Activated effector memory CD4-positive, alpha-beta T cell treated with Interleukin-2 at 50 U/mL for 16 hours (primary cell): ENCODE data around the gene WDR86.

Experiments
- DNase-seq: peaks from one replicate; pipeline ENCODE4 v3.0.0-alpha.2; 2020

WDR86 gene

GRCh38 chr7:151345576-151346469 is 64.0 kb downstream of the WDR86 start:
- no peak for DNase-seq

- DNase-seq: no peak
These were observed 66.3 kb downstream of the WDR86 start for GRCh38 chr7:151343516-151343915.

DNA sequence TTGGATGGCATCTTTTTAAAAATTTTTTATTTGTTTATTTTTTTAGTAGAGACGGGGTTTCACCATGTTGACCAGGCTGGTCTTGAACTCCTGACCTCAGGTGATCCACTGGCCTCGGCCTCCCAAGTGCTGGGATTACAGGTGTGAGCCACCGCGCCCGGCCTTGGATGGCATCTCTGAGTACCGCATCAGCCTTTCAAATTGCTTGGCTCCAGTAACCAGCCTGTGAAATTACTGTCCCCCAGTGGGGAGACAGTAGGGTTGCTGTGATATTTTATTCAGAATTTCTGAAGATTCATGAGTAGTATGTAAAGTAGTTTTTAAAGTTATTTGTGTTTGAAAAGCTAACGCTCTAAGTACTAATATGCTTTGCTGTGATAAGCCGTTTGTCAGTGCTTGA is 67.0 kb downstream of the WDR86 start:
- no peak for DNase-seq

DNA sequence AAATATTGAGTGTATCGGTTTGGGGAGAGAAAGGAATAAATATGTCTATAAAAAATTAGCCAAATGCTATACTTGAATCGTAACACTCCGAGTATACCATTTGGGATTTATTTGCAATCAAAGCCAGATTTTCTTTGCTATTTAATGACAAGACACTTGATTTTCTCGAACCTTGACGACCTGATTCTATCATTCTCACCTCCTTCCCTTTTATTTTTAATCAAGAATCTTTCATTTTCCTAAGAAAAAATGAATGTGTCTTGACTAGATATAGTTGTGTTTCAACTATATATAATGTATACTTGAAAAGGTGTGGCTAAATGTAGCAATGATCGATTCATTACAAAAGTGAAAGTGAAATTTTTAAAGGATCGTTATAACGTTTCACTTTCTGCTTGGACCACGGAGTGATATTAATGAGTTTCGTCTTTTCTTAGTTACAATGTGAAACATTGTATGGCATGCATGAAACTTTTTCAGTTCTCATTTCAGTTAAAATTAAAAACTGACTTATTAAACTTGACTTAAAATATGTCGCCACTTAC is 67.7 kb downstream of the WDR86 start:
- no peak for DNase-seq

- DNase-seq: peak; percentile 89
These were observed 68.3 kb downstream of the WDR86 start, which contains the start of gene NUB1 for GRCh38 chr7:151341357-151342101. NUB1 (plus strand) TSS chr7:151341812; CDS start chr7:151345350, 3,538 bp downstream.

GRCh38 chr7:151340794-151341356 is 69.0 kb downstream of the WDR86 start:
- DNase-seq: no peak

DNA sequence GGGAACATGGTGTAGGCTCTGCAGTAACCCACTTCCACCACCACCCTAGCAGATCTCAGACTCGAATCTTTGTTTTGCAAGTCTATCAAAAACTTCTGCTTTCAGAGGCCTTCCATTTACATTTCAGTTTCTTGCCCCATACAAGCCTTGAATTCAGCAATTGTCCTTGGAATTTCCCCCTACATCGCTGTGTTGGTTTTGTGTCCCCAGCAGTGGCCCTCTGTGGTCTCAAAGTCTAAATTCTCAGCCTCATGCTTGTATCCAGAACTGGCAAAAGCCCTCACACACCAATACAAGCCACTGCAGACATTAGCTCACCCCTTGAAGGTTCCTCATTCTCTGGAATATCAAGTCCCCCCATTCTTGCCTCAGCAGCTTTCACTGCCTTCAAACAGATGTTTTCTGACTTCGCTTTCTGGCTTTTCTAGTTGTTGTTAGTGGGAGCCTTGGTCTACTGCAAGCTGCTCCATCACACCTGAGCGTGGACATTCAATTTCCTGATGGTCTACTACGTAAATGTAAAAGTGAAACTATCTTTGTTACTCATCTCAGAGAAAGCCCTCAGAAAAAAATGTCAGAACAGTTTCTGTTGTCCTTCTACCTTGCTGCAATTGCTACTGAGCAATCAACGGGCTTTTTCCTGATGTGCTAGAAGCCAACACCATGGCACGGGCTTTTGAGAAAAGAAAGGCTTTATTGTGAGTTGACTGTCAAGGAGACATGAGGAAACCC is 70.0 kb downstream of the WDR86 start:
- no peak for DNase-seq

DNA sequence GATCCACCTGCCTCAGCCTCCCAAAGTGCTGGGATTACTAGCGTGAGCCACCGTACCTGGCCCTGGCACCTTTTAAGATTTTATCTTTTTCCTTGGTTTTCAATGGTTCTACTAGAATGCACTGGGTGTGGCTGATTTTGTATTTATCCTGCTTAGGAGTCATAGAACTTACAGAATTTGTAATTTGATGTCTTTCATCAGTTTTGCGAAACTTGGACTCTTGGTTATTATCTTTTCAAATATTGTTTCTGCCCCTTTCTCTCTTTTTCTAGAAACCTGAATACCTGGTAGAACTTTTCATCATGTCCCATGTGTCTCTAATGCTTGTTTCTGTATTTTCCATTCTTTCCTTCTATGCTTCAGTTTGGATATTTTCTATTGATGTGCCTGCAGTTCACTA is 71.0 kb downstream of the WDR86 start:
- no peak for DNase-seq

- DNase-seq: no peak
These were observed 72.5 kb downstream of the WDR86 start for GRCh38 chr7:151337346-151337745.

GRCh38 chr7:151336027-151336708 is 73.7 kb downstream of the WDR86 start:
- no peak for DNase-seq

DNA sequence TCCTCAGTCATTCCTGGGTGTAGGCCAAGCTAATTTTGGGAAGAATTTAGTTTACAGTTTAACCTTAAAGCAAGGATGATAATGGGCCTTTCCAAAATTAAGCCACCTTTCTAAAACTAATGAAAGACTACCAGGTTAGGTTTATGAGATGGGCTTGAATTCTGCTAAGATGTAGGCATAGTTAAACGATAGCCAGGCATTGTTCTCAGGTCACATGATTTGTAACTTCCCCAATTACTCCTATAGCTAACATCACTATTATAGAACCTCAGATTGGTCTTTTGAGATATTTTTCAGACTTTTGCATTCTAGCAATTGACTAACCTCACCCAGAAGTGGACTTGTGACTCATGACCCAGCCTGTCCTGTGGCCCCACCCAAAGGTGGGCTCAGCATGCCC is 75.2 kb downstream of the WDR86 start:
- no peak for DNase-seq
